Suprapubic skin (tissue), 4 donors: ENCODE data around the gene CYTIP.

Experiments used
- EP300 ChIP-seq: sonication (generic); formaldehyde crosslinking; IDR thresholded peaks from one replicate; pipeline ENCODE4 v1.6.1; 2017; ENCODE audit warnings: antibody characterized with exemption
- POLR2AphosphoS5 ChIP-seq, 3 donors: sonication (generic); formaldehyde crosslinking; IDR thresholded peaks; one replicate each; pipeline ENCODE4 v1.6.1; 2017; ENCODE audit warnings: antibody characterized with exemption in 3 of 3
- TF ChIP-seq, protein P1 (sequence below), 2 donors: fragments of 200-600 bp in 1 of 2; fragments of 450-650 bp in 1 of 2; sonication (generic) in 1 of 2; IDR thresholded peaks; one replicate each; pipeline ENCODE4 v1.5.1; 2016 to 2019; ENCODE audit warnings: antibody characterized with exemption in 2 of 2, mild to moderate bottlenecking in 1 of 2, moderate library complexity in 1 of 2

GRCh38 chr2:157393348-157393747 is 50.5 kb downstream of the CYTIP start:
- TF ChIP-seq, protein P1, sequence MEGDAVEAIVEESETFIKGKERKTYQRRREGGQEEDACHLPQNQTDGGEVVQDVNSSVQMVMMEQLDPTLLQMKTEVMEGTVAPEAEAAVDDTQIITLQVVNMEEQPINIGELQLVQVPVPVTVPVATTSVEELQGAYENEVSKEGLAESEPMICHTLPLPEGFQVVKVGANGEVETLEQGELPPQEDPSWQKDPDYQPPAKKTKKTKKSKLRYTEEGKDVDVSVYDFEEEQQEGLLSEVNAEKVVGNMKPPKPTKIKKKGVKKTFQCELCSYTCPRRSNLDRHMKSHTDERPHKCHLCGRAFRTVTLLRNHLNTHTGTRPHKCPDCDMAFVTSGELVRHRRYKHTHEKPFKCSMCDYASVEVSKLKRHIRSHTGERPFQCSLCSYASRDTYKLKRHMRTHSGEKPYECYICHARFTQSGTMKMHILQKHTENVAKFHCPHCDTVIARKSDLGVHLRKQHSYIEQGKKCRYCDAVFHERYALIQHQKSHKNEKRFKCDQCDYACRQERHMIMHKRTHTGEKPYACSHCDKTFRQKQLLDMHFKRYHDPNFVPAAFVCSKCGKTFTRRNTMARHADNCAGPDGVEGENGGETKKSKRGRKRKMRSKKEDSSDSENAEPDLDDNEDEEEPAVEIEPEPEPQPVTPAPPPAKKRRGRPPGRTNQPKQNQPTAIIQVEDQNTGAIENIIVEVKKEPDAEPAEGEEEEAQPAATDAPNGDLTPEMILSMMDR (IDR thresholded peaks at IDR 0.05), result no peak
- TF ChIP-seq EP300 (no peak), POLR2AphosphoS5 (IDR thresholded peaks at IDR 0.05) (no peak)
